HG02981 (cell line): Measurements from ENCODE around the gene GLS.

ENCODE experiments used
- ATAC-seq: cut with Tn5 transposase; IDR thresholded peaks from one replicate; pipeline ENCODE4 v1.9.1; 2021; ENCODE audit warnings: mild to moderate bottlenecking, moderate library complexity; ENCODE audit not compliant: unreplicated experiment

The GLS gene

DNA sequence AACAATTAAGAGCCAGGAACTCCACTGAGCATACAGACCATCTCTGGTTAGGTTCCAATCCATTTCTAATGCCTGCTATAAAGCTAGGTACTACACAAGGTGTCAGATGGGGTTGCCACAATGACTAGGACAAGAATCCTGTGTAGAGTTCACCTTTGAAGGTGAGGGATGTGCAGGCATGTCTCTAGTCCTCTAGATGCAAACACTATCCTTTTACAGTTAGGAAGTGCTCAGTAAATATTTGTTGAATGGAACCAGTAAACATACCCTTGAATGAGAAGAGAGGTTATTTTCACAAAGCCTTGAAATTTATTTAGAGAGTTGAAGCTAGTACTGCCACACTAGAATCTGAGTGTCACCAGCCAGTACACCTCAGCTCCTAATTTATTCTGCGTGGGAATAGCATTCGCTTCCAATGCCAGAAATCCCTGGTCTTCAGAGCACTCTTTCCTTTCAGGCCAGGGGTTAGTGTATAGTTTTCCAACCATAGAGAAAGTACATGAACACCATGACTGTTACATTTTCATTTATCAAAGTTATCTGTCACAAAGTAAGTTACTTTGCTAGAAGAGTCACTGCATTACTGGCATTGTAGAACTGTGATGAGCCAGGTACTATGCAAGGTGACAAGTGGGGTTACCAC lies 85.1 kb downstream of the GLS start:
- ATAC-seq, result no peak

DNA sequence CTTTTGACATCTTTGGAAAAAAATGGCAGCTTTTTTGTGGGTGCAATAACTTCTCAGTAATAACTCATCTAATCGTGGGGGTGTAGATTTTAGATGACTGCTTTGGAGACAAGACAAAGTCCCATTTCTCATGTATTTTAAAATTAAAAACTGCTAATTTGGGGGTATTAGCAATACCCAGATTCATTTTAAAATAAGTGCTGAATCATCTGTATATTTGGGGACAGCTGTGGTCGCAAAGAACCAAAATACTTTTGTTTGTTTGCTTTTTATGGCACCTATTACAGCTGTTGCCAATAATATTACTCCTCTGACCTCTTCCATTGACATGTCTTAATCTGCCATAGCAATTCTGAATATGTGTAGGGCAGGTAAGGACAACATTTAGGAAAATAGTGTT lies 87.9 kb downstream of the GLS start:
- ATAC-seq, result no peak

DNA sequence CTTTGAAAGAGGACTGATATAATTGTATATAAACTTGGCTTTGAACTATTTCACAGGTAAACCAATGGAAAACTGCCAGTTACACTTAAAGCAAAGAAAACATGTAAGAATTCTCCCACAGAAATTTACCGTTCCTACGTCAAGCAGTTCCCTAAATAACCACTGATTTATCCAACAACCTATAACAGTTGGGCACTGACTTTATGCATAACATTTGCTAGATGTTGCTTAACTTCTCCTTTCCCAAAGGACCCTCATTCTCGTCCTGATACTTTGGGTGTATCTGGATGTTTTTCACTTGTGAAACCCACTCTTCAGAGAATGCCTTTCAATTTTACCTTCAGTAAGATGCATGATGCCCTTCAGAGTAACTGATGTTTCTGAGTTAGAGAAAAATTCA lies 89.5 kb downstream of the GLS start:
- no peak for ATAC-seq

DNA sequence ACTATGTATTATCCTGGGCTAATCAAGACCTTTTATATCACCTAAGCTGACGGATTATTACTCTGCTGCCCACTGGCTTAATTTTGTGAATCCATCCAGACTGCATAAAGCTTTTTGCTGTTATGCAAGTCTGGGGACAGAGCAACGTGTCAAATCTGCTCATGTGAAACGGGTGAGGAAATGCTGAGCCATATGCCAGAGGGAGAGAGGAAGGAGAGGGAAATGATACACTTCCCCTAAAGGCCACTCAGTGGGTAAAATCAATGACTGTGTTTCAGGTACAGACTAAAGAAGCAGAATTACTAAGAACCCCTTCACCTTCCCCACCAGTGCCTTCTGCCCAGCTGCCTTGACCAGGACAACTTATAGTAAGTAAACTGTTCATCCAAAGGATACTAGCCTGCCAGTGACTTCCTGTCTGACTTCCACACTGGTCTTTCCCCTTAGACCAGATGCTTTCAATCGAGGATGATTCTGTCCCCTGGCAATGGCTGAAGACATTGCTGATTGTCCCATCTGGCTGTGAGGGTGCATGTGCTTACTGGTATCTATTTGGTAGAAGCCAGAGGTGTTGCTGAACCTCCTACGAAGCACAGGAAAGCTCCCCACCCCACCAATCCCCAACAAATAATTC lies 90.4 kb downstream of the GLS start:
- ATAC-seq, result no peak

DNA sequence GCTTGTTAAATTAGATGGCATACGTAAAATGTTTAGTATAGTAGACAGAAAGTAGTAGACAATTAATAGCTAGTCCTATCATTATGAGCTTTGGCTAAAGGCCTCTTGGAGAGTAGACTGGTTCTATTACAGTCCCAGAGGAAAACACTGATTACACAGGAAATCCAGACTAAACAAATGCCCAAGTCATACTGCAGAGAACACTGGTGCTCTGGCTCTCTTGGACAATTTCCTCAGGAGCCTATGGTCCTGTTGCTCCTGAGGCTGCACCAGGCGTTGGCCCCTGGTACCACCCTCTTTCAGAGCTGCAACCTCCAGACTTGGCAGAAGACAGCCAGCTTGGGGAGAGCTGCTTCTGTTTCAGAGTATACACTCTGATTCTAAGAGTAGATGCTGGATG lies 91.6 kb downstream of the GLS start:
- no peak for ATAC-seq

DNA sequence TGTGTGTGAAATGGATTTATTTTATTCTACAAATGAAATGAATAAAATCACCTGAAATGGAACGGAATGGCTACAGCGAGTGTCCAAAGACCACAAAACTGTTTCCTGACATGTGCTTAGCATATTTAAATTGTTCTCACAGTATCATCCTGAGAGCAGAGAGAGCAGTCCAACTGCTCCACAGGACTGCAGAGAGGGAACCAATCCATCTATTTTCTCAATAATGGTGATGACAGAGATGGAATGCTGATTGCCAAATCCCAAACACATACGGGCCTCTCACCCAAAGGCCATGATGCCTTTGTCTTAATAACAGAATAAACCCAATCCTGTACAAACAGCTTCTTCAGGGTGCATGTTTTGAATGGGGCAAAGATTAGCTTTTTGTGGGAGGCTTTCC lies 92.2 kb downstream of the GLS start:
- ATAC-seq, result no peak

DNA sequence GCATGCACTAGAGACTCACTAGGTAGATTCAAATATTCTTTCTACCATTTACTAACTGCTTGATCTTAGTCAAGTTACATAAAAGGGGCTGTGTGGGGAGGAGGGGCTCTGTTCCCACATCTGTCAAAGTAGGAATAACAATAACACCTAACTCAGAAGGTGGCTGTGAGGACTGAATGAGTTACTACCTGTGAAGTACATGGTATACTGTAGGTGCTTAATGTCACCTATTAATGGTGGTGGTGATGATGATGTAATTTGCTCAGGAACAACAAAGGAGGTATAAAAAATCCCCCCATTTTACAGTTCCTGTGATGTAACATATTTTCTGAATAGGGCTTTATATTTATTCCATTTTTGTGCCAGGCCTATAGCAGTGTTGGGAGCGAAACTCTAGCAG lies 92.6 kb downstream of the GLS start:
- no peak for ATAC-seq

DNA sequence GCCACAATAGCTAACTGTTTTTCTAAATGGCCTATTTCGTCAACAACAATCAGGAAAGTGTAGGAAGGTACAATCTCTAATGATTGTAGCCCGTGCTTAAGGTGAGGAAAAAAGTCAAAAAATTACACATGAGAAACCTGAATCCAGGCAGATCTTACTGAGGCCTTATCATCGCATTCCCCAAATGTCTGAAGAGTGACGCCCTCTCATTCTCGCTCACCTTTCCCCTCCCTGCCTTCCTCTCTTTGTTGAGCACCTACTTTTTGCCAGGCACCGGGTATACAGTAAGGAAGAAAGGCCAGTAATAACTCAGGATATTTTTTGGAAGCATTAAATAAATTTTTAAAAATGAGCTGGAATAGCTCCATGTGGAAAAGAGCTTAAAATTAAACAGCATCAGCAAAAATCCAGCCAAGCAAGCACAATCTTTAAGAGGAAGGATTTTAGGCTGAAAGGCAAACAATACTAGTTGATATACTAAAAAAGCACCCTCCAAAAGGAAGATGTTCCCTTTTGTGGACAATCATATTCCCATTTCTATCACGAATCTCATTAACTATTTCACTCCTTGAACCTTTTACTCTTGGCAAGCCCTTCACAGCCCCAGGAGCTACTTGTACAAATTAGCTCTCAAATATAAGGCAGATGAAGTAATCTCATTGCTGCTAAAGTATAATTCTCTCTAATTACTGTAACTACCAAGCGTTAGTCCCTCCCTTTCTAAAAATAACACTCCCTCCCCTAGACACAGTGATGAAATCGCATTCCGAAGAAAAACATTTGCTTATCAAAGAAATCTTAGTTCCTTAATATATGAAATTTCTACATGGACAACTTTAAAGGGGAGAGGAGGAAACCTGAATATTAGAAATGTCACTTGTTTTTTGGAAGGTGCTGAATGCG lies 93.4 kb downstream of the GLS start:
- ATAC-seq, result no peak

DNA sequence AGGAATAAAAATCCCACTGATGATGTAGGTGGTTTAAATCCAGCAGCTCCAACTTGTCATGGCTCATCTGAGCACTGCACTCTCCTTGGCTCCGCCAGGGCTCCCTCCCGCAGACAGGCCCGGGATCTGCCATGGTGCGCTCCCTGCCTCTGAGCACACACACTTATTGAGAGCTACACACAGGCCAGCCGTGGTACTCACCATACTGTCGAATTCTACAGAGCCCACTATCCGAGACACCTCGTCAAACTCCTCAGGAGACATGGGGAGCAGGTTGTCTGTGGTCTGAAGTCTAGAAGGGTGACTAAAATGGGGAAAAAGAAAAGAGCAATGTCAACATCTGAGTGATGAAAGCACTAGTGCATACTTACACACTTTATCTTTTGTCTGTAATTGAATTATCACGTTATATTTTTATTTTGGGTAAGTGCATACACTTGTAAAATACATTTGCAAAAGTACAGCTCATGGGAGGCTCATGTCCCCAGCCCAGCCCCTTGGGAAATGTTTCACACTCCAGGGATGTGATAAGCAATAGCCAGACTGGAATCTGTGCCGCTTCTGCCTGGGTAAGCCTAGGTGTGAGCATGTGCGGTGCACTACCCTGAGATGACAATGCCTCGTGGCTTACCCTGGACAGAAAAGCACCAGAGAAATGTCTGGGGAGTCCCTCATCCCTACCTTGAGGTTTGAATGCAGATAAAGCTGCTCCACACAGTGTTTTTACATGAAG lies 94.2 kb downstream of the GLS start:
- ATAC-seq, result no peak

DNA sequence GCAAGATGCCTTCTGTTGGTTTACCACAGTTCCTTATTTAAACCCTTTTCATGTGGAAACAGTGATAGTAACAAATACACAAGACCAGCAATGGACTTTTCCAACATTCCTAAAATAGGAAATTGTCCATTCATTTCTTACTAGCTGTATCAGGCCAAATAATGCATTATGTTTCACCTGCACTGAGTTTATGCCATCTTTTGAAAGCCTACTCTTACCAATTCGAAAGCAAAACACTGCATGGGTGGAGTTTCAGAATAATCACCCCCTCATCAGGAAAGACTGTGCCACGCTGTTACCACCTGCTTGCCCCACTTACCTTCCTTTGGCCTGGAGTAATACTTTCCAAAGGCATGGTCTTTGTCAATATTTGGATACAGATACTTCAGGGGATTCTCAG lies 95.9 kb downstream of the GLS start:
- no peak for ATAC-seq

DNA sequence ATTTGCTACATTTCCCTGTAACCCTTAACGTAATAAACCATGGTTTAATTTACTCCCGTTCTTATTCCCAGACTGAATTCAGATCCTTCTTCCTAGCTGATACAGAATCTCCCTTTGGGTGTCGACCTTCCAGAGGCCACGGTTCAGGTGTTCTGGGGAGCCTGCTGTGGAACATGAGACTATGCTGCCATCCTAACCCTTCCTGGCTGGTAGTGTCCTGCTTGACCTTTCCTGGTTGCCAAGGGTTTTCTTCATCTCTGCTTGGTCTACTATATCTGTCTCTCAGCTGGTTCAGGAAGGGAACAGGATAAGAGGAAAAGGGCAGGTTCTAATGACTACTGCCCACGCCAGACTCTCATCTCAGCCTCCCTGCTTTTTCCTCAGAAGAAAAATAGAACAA lies 96.9 kb downstream of the GLS start:
- ATAC-seq, result no peak

DNA sequence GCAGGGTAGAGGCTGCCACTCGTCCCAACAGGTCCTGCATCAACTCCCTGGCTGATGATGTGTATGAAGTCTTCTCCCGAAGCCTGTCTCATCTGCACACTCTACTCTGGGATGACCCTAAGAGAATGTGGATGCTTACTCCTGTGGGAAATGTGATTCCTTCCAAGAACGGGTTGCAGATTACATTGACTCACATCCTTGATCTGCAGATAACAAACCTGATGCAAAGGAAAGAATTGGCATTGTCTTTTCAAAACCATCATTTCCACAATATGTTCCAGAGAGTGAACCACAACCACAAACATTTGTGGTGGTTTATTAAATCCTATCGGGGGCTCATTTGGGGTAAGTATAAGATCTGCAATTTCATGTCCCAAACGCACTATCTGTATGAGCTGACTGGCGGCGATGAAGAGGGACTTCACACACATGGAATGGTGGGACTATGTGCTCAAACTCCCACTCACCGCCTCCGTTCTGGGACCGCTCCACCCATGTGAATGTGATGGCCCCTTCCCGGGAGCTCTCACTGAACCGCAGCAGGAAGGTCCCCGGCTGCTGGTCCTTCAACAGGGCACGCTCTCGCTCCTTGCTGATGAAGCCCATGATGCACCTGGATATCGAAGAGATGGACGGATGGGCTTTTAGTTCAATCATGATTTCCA lies 97.9 kb downstream of the GLS start:
- ATAC-seq, result no peak

DNA sequence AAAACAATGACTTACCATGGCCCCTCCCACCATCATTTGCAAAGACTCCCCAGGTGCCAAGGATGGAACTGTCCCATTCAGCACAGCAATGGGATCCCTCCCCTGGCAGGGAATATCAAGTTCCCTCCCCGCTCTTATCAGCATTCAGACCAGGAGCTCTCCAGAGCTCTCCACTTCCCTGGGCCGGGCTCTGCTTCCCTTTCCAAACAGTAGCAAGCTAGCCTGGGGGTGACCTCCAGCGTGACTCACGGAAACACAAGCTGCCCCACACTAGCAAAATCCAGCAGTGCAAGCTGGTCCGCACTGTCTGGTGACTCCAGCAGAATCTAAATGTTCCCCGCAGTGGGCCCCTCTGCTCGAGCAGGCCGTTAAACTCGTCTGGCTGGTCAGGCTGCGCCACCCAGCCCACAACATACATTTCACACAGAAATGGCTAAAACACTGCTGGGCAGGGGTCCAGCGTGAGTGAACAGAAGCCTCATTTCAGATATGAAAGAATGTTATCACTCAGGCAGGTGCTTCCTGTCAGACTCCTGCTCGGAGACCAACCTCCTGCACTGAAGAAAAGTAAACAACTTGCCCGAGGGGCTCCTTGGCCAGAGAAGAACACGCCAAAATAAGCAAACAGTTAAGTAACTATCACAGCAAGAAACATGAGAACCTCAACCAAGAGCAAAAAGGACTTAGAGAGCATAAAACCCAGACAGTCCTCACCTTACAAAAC lies 99.4 kb downstream of the GLS start:
- ATAC-seq, result no peak

DNA sequence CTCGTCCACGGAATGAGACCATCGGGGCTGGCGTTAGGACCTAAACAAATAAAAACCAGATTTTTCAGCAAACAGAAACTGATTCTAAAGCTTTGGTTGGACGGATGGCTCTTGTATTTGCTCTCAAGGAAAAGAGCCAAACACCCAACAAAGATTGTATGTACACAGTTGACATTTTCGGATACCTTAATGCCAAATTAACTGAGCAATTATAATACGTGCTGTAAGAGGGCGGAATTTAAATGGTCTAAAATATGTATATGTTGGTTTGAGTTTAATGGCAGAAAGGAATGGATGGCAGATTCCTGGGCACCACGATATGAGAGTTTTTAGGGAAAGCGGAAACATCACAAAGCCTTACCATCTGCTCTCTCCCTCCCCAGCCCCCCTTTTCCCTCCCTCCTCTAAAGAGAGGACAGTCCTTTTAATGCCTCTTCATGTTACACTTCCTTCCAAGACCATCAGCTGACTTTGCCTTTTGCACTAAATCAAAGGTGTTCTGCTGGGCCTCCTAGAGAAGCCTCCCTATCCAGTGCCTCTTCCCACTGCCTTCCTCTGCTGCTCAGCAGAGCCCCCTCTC lies 100.1 kb downstream of the GLS start:
- ATAC-seq, result no peak

DNA sequence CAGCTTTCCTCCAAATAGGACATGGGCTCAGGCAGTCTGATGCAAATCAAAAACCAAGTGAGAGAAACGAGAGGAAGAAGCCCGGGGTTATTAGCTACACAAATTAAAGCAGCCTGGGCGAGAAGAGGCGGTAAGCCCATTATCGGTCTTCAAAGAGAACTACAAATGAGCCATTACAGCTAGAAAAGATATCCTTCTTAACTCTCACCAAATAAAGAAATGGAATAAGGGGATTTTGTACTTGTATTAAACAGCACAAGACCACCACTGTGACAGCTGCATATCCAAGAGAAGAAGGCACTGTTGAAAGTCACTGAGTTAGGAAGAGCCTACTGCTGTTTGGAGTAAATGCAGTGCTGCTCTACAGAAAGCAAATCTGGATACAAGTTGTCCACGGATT lies 100.7 kb downstream of the GLS start:
- ATAC-seq, result no peak

DNA sequence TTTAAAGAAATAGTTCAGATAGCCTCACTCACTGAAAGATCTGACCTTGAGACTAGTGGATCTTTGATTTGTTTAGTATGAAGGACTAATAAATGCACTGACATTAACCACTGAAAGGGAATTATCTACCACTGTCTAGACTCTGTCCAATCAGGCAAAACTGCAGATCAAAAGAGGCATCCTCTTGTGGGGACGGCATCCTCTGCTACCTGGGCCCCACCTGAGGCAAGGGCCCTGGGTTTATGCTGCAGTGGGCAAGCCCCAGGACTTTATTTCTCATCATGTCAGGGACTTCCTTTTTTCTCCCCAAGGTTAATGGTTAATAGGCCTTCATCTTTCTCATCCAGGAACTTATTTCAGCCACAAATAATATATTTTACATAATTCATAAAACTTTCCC lies 101.1 kb downstream of the GLS start:
- no peak for ATAC-seq

DNA sequence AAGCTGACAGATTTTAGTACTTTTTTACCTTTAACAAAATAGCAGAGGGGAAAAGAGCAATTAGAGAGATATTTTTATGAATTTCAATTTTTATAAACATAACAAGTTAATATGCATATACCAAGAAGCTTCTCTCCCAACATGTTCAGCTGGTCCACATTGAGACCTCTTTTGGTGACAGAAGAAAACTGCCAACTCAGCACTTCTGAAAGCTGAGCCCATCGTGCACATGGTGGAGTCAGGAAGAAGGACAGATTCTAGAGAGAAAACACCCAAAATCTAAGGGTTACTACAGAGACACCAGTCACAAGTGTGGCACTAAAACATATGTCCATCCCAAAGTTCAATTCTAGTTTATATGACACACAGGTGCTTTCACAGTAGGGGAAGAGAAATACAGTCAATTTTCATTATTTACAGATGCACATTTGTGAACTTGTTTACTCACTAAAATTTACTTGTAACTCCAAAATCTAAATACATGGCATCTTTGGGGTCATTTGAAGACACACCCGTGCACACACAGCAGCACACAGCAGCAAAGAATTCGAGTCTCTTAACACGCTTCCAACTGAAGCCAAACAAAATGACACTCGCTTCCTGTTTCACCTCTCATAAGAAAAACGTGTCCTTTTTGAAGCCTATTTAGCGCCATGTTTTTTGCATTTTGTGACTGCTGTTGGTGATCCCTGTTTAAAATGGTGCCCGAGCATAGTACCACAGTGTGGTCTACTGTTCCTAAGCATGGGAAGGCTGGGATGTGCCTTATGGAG lies 101.8 kb downstream of the GLS start:
- ATAC-seq, result no peak

DNA sequence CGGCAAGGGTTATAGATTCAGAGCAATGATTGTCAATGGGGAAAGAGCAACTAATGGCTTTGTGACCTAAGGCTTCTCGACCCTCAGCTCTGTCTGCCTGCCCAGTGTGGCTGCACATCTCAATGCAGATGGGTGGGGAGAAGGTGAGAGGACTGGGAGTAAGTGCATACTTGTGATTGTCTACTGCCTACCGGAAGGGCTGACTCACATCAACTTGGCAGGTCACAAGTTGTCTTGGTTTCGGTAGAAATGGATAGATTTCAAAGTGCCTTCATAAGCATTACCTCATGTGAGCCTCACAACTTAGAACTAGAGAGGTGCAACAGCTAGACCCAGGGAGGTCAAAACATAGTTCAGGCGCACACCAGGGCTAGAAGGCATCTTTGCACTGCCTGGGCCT lies 104.0 kb downstream of the GLS start:
- ATAC-seq, result no peak
